Stomach smooth muscle (tissue), 2 donors: ENCODE measurements around the gene FCER2.

Experiments
- H3K27ac ChIP-seq: one replicate; pipeline ENCODE4 v1.7.0; 2013; ENCODE audit warnings: mild to moderate bottlenecking, low read length, inconsistent platforms
- H3K27me3 ChIP-seq, 2 donors: one replicate each; pipeline ENCODE4 v1.7.0; 2013; ENCODE audit warnings: low read length in 2 of 2; ENCODE audit not compliant: insufficient read depth in 2 of 2, control insufficient read depth in 1 of 2
- H3K36me3 ChIP-seq, 2 donors: one replicate each; pipeline ENCODE4 v1.7.0; 2013; ENCODE audit warnings: low read length in 2 of 2; ENCODE audit not compliant: control insufficient read depth in 2 of 2, insufficient read depth in 2 of 2
- H3K4me1 ChIP-seq: one replicate; pipeline ENCODE4 v1.7.0; 2013; ENCODE audit warnings: low read length; ENCODE audit not compliant: control insufficient read depth, insufficient read depth
- H3K4me3 ChIP-seq, 2 donors: one replicate each; pipeline ENCODE4 v1.7.0; 2013; ENCODE audit warnings: low read length in 2 of 2
- H3K9ac ChIP-seq, 2 donors: one replicate each; pipeline ENCODE4 v1.7.0; 2013; ENCODE audit warnings: low read length in 2 of 2, mild to moderate bottlenecking in 1 of 2
- H3K9me3 ChIP-seq, 2 donors: one replicate each; pipeline ENCODE4 v1.7.0; 2013; ENCODE audit warnings: low read length in 2 of 2; ENCODE audit not compliant: control insufficient read depth in 2 of 2
- donor health status: healthy.
- donor health status: Pancreatic carcinoma.

FCER2 gene

DNA sequence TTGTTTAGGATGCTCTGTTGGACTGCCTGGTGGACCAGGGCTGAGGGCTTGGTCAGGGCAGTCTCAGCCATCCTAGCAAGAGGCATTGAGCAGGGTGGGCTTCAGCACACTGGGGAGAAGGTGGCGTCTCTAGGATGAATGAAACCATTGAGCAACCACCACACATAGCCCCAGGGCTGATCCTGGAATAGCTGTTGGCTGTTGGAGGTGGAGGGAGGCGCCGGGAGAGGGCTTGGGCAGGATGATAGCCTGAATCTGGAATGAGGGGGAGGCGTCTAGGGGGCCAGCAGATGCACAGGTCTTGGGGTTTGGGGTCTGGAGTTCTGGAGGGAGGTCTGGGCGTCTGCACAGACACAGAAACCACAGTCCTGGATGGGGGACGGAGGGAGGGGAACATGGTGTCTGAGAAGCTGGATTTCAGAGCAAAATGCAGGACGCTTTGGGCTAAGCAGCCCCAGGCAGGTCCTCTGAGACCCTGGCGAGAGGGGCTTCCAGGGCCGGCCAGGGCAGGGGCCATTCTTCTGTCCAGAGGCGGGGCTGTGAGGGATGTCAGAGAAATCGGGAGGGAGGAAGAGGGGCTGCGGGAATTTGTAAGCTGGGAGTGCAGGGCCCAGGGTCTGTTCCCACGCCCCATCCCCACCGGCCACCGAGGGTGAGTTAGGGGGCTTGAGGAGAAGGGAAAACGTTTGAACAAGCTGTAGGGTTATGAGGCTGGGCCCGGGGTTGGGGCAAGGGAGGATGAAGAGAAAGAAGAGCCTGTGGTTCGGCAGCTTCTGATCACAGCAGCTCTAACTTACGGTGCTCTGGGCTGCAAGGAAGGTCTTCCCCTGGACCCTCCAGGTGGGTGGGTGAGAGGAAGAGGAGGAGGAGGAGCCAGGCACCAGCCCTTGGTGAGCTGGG is 16.1 kb downstream of the FCER2 start:
- peaks cover 9% of the 10 kb centered on the region for H3K4me1 ChIP-seq
- H3K36me3 ChIP-seq = peaks cover 3 to 12% of the 10 kb centered on the region in 2 donors
- H3K9ac ChIP-seq = no peak overlapping the region
- H3K27ac ChIP-seq = no peak overlapping the region
- peaks cover 4 to 11% of the 10 kb centered on the region in 2 donors for H3K27me3 ChIP-seq
- H3K9me3 ChIP-seq = no peaks in the 10 kb centered on the region
- no peak overlapping the region for H3K4me3 ChIP-seq

DNA sequence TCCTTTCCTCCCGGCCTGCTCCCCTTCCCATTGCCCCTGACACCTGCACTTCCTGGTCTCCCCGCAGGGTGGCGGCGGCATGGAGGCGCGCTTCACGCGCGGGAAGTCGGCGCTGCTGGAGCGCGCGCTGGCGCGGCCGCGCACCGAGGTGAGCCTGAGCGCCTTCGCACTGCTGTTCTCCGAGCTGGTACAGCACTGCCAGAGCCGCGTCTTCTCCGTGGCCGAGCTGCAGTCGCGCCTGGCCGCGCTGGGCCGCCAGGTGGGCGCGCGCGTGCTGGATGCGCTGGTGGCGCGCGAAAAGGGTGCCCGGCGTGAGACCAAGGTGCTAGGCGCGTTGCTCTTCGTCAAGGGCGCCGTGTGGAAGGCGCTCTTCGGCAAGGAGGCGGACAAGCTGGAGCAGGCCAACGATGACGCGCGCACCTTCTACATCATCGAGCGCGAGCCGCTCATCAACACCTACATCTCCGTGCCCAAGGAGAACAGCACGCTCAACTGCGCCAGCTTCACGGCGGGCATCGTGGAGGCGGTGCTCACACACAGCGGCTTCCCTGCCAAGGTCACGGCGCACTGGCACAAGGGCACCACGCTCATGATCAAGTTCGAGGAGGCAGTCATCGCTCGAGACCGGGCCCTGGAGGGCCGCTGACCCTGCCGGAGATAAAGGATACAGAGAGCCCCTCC is 19.6 kb downstream of the FCER2 start:
- no peaks in the 10 kb centered on the region for H3K9me3 ChIP-seq
- peaks cover 14 to 18% of the 10 kb centered on the region in 2 donors for H3K27me3 ChIP-seq
- H3K4me3 ChIP-seq = peak overlapping the region; percentile 82 to 98
- H3K27ac ChIP-seq = no peak overlapping the region
- peaks cover 3 to 12% of the 10 kb centered on the region in 2 donors for H3K36me3 ChIP-seq
- H3K4me1 ChIP-seq = peaks cover 13% of the 10 kb centered on the region
- H3K9ac ChIP-seq = peak overlapping the region in 1 of 2 donors; percentile 94

DNA sequence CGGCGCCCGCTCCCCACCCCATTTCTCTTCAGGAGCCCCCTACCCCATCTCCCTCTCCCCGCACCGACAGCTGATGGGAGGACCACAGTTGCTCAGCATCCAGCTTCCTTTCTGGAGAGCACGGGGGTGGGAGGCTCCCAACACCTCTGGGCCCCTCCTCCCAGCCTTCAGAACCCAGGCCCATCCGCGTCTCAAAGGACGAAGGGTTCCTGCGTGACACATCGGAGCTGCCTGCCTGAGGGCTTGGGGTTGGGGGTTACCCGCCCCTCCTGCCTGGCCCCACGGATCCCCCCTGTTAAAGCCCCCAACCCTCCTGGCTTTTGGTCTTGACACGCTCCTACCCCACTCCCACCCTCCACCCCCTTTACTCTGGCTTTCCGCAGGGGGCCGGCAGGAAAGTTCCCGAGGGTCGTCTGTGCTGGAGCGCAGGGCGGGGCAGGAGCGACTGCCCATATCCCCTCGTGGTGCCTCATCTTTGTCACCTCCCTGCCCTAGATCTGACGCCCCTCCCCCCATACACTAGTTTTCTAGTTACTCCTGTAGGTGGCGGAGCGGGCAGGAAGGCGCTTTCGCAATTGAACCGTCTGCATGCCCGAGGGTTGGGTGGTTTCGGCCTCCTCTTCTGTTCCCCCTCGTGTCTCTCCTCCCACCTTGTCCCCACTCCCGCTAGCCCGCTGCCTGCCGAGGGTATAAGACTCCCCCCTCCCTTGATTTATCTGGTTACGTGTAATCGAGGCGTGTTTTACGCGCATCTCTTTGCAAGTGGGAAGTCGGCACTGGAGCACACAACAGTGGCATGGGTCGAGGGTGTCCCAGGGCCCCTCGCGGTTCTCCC is 20.4 kb downstream of the FCER2 start:
- Histone ChIP-seq H3K27ac (peak overlapping the region; percentile 53), H3K4me1 (peaks cover 13% of the 10 kb centered on the region), H3K27me3 (peaks cover 18 to 22% of the 10 kb centered on the region in 2 donors), H3K9me3 (no peaks in the 10 kb centered on the region), H3K9ac (peak overlapping the region; percentile 84 to 94), H3K36me3 (peaks cover 3 to 12% of the 10 kb centered on the region in 2 donors), H3K4me3 (peak overlapping the region; percentile 82 to 98)

DNA sequence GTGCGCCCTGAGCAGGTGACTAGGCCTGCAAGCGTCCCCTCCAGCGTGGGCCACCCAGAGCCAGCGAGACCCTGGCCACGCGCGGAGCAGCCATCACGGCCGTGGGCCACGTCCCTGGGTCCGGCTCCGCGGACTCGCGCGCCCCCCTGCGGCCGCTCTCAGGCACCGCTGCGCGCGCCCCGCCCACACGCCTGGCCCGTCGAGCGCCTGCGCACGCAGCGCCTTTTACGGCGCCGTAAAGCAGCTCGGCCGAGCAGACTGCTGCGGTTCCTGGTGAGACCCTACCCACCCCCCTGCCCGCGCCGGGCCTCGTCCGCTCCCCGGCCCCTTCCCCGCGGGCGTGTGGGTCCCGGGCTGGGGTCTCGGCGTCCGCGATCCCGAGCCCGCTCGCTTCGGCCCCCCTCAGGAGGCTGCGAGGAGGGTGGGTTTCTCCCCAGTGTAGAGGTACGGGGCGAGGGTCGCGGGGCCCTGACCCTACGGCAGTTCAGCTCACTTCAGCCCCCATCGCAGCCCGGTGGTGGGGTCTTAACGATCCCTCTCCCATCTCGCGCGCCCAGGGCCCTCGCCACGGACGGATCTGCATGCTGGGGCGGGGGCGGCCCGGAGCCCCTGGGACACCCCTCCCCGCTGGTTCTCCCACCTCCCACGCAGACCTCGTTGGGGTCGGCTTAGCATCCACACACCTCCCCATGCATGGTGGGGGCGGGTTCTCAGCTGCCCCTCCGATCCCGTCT is 21.2 kb downstream of the FCER2 start, which contains the start of gene TRAPPC5:
TSS of gene TRAPPC5 (plus strand) at position 228 of the 734 bp plus-strand sequence. CDS start 1,421 bp downstream, outside the sequence.
- Histone ChIP-seq H3K9me3 (no peaks in the 10 kb centered on the region), H3K4me1 (peaks cover 13% of the 10 kb centered on the region), H3K27ac (peak within 1 kb of the TSS; percentile 53)

DNA sequence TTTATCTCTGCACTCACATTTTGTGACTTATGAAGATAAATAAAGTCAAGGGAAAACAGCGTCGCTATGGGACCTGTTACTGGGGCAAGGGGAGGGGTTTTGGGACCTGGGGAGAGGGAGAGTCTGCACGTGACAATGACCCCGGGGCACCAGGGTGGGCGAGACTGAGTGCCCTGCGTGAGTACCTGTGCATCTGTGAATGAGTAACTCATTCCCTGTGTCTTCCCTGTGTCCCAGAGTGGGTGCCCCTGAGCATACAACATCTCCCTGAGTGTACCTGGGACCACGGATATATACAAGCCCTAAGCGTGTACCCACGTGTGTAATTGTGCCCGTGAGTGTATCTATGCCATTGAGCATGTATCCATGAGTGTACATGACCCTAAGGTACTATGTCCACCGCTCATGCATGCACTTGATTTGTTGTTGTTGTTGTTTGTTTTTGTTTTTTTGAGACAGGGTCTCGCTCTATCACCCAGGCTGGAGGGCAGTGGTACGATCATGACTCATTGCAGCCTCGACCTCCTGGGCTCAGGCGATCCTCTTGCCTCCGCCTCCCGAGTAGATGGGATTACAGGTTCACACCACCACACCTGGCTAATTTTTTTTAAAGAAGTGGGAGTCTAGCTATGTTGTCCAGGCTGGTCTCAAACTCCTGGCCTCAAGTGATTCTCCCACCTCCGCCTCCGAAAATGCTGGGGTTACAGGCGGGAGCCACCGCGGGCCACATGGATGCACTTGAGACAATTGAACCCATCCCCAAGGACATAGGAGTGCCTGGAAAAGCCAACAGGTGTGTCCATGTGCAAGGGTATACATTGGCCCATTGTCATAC is 21.9 kb downstream of the FCER2 start:
- H3K9me3 ChIP-seq = no peaks in the 10 kb centered on the region
- peaks cover 3 to 12% of the 10 kb centered on the region in 2 donors for H3K36me3 ChIP-seq
- H3K4me3 ChIP-seq = peak overlapping the region; percentile 82 to 98
- H3K27ac ChIP-seq = no peak overlapping the region
- peaks cover 20 to 24% of the 10 kb centered on the region in 2 donors for H3K27me3 ChIP-seq
- H3K4me1 ChIP-seq = peaks cover 13% of the 10 kb centered on the region
- peak overlapping the region; percentile 42 to 94 for H3K9ac ChIP-seq

More for the DNA sequence above, 21.2 kb downstream of the FCER2 start, which contains the start of gene TRAPPC5:
- Histone ChIP-seq H3K36me3 (peaks cover 3 to 12% of the 10 kb centered on the region in 2 donors), H3K4me3 (peak within 1 kb of the TSS; percentile 82 to 98), H3K27me3 (peaks cover 20 to 24% of the 10 kb centered on the region in 2 donors), H3K9ac (peak within 1 kb of the TSS; percentile 84 to 94)

DNA sequence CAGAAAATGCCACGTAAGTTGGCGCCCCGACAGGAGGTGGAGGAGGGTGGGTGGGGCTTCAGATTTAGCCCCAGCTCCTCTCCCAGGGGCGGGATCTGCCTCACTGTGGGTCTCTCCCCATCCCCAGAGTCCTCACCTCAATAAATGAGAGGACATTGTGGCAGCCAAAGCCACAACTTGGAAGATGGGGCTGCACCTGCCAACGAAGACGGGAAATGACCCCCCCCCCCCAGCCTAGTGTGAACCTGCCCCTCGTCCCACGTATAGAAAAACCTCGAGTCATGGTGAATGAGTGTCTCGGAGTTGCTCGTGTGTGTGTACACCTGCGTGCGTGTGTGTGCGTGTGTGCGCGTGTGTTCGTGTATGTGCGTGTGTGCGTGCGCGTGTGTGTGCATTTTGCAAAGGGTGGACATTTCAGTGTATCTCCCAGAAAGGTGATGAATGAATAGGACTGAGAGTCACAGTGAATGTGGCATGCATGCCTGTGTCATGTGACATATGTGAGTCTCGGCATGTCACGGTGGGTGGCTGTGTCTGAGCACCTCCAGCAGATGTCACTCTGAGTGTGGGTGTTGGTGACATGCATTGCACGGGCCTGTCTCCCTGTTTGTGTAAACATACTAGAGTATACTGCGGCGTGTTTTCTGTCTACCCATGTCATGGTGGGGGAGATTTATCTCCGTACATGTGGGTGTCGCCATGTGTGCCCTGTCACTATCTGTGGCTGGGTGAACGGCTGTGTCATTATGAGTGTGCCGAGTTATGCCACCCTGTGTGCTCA is 22.8 kb downstream of the FCER2 start:
- Histone ChIP-seq H3K27me3 (peaks cover 20 to 24% of the 10 kb centered on the region in 2 donors), H3K9ac (no peak overlapping the region), H3K36me3 (peaks cover 3 to 12% of the 10 kb centered on the region in 2 donors), H3K4me1 (peaks cover 13% of the 10 kb centered on the region), H3K9me3 (no peaks in the 10 kb centered on the region), H3K4me3 (no peak overlapping the region), H3K27ac (no peak overlapping the region)

DNA sequence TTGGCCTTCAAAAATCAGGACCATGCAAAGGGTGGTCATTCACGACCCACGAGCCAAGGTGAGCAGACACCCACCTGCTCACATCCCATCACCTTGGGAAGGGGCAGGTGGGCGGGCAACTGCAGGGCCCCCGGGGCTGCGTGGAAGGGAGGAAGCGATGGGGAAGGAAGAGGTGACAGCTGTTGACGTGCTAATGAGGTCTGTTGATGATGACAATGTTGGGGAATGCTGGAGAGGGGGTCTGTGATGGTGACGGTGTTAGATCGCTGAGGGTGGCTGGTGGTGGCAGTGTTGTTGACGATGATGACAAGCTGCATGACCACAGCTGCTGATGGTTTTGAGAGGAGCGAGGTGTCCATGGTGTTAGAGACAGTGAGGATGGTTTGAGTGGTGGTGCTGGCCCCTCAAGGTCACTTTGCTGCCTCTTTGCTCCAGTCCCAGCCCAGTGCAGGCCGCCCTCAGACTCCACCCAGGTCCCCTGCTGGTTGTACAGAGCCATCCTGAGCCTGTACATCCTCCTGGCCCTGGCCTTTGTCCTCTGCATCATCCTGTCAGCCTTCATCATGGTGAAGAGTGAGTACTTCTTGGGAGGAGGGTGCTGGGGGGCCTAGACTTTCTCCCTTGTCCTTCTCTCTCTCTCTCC is 24.1 kb downstream of the FCER2 start:
- Histone ChIP-seq H3K27ac (no peak overlapping the region), H3K9me3 (no peaks in the 10 kb centered on the region)

DNA sequence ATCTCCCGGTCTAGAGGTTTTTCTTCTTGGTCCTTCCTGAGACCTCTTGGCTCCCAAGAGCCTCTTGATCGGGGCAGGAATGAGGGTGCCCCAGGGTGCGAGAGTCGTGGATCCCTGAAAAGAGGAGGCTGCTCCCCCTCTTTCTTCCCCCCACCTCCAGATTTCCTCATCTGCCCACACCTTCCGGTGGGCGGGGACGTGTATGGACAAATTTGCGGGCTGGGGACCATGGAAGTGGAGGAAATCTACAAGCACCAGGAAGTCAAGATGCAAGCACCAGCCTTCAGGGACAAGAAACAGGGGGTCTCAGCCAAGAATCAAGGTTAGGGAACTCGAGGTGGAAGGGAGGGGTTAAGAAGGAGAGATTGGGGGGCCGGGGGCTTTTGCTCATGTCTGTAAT is 25.1 kb downstream of the FCER2 start, which contains the start of gene MCEMP1:
TSS of gene MCEMP1 (plus strand) at position 237 of the 400 bp plus-strand sequence. CDS start at position 268, 31 bp downstream.
- Histone ChIP-seq H3K9ac (no peak within 1 kb of the TSS), H3K9me3 (no peaks in the 10 kb centered on the region), H3K4me1 (peaks cover 11% of the 10 kb centered on the region), H3K4me3 (no peak within 1 kb of the TSS), H3K36me3 (no peaks in the 10 kb centered on the region), H3K27me3 (peaks cover 24 to 27% of the 10 kb centered on the region in 2 donors), H3K27ac (no peak within 1 kb of the TSS)

More for the DNA sequence above, 24.1 kb downstream of the FCER2 start:
- Histone ChIP-seq H3K36me3 (peaks cover 3 to 4% of the 10 kb centered on the region in 2 donors), H3K4me3 (no peak overlapping the region), H3K9ac (no peak overlapping the region), H3K4me1 (peaks cover 13% of the 10 kb centered on the region), H3K27me3 (peaks cover 24% of the 10 kb centered on the region in 2 donors)
